ENCODE results near the gene MTERF1.

Gene MTERF1

GRCh38 chr7:91827169-91827568 is 53.3 kb downstream of the MTERF1 start:
- no peak for DNase-seq

DNA sequence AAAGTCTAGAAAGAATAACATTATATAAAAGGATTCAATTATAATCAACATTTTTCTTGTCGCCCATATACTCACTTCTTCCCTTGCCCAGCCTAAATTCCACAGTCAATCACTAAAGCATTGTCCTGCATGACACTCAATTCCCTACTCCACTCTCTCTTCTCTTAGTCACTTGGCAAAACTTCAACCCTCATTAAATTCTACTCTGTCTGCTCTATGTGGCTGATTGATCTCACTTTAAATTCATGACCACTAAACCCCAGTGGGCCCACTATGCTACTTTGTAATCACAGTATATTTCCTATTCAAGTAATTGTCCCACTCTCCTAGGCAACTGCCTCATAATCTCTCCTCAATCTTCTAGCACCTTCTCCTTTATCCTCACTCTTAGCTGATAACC is 54.1 kb downstream of the MTERF1 start:
- DNase-seq, result no peak

- no peak for DNase-seq
Measured at GRCh38 chr7:91824201-91824600, 56.3 kb downstream of the MTERF1 start.

Data from NCI-H2029 treated with DMSO at 0.1 percent for 48 hours (cell line).